ENCODE results near the gene MGAT5. TPM values are rescaled to one million over a fixed set of nuclear protein-coding genes. Genes with fewer than 3 reads are reported as not detected.
A peak's percentile ranks its signal among the peaks of the same experiment; 100 is the strongest.

The MGAT5 gene
- total and polyA plus RNA-seq, 4 experiments from 2014 or later: 4.4 to 81.3 (median 48.0) TPM

DNA sequence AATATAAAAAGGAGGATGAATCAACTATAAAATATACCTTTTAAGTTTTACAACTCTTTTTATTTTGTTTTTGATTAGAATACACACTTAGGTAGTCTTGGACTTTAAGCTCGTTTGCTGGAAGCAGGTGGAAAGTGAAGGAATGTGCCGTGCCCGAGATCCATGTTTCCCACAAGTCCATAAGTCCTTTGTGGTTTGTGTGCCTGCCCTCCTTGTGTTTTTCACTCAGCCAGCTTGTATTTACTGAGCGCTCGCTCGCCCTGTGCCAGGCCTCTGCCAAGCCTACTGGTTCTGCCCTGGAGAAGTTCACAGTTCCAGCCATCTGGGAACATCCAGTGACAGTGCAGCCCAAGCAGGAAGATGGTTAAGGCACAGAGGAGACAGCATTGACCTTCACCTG lies 142.6 kb downstream of the MGAT5 start:
- POLR2A ChIA-PET (ENCODE audit: partially characterized antibody): no interaction called here
- no peak for DNase-seq
- no peaks in the 10 kb centered on the region for H3K27me3 ChIP-seq (ENCODE audit: insufficient read depth, low read length)
- peaks cover 22 to 32% of the 10 kb centered on the region in 2 donors for H3K36me3 Mint-ChIP-seq
- H3K4me1 Mint-ChIP-seq: peaks cover 2 to 25% (median 16%) of the 10 kb centered on the region in 4 donors
- H3K27ac Mint-ChIP-seq: peak overlapping the region in 5 of 7 donors; percentile 49 to 74 (median 67)
- H3K9me3 Mint-ChIP-seq: peaks cover 0 to 4% (median 0%) of the 10 kb centered on the region in 8 donors
- H3K4me1 ChIP-seq (ENCODE audit: insufficient read depth, low read length): peaks cover 4% of the 10 kb centered on the region
- no peak overlapping the region for H3K4me3 ChIP-seq (ENCODE audit: low read length in 2 of 2)
- intact Hi-C loops (cut with micrococcal nuclease): no loop called here
- no peaks in the 10 kb centered on the region for H3K9me3 ChIP-seq (ENCODE audit: control insufficient read depth in 1 of 2, low read length in 2 of 2)
- no peaks in the 10 kb centered on the region for H3K27me3 Mint-ChIP-seq
- peaks cover 4% of the 10 kb centered on the region for H3K36me3 ChIP-seq (ENCODE audit: insufficient read depth, low read length)
- H3K4me3 Mint-ChIP-seq: no peak overlapping the region
- CTCF ChIA-PET (ENCODE audit: partially characterized antibody): interaction anchor here (1.2 kb wide), 1 partner anchor 15 kb away, joined by 3 read pairs; no protein-coding TSS in a partner anchor
- no peak overlapping the region for H3K27ac ChIP-seq (ENCODE audit: low read depth, low read length)

DNA sequence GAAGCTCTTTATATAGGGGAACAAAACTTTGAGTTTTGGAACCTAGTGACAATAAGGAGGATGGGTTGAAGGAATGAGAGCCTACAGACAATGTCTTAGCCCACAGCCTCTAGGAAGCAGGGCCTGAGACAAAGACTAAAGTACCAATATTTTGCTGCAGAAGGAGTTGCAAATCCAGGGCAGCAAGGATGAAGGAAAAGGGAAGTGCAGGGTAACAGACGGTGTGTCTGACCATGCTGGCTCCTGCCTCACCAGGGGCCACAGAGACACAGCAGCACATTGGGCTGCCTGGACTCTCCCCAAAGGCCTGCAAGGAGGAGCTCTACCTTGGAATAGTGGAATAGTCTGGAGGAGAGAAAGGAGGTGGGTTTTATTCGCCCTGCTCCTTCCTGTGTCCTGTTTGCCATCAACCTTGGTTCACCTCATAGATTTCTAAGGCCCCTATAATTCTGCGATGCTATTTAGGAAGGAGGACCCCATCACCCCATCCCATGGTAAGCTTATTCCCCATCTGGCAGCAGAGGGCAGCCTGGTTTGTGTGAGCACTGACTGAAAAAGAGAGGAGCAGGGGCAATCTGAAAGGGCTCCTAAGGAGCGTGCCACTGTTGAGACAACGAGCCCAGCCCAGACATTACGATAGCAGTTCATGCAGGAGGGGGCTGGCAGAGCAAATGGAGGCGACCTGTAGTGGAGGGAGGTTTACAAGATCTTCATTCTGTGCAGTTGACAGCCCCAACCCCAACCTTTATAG lies 143.4 kb downstream of the MGAT5 start:
- intact Hi-C loops (cut with micrococcal nuclease): no loop called here
- POLR2A ChIA-PET (ENCODE audit: partially characterized antibody): interaction anchor here (0.9 kb wide), 1 partner anchor 14 kb away, joined by 3 read pairs; no protein-coding TSS in a partner anchor

DNA sequence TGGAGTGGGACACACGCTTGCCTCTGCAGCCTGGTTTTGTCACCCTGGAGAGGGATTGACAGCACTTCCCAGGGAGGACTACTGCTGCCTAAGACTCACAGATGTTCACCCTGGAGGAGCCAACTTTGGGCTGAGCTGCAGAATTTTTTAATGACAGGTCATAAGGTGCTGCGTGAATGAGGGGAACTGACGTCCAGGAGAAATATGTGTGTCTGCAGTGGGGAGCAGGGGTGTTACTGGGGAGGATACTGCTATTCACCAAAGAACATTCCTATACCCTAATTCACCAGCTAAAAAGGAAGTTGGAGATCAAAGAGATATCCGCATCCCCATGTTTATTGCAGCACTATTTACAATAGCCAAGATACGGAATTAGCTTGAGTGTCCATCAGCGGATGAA lies 144.4 kb downstream of the MGAT5 start:
- H3K27ac ChIP-seq (ENCODE audit: low read depth, low read length): no peak overlapping the region
- peaks cover 0 to 14% (median 5%) of the 10 kb centered on the region in 4 donors for H3K4me1 Mint-ChIP-seq
- intact Hi-C loops (cut with micrococcal nuclease): no loop called here
- no peak overlapping the region for H3K4me3 ChIP-seq (ENCODE audit: low read length in 2 of 2)
- H3K9me3 ChIP-seq (ENCODE audit: control insufficient read depth in 1 of 2, low read length in 2 of 2): no peaks in the 10 kb centered on the region
- no peak overlapping the region for H3K4me3 Mint-ChIP-seq
- DNase-seq: no peak
- H3K36me3 ChIP-seq (ENCODE audit: insufficient read depth, low read length): peaks cover 11% of the 10 kb centered on the region
- H3K27ac Mint-ChIP-seq: peak overlapping the region in 2 of 7 donors; percentile 47 to 85
- H3K27me3 ChIP-seq (ENCODE audit: insufficient read depth, low read length): no peaks in the 10 kb centered on the region
- peaks cover 0 to 4% (median 0%) of the 10 kb centered on the region in 8 donors for H3K9me3 Mint-ChIP-seq
- peaks cover 29 to 32% of the 10 kb centered on the region in 2 donors for H3K36me3 Mint-ChIP-seq
- H3K27me3 Mint-ChIP-seq: no peaks in the 10 kb centered on the region
- H3K4me1 ChIP-seq (ENCODE audit: insufficient read depth, low read length): no peaks in the 10 kb centered on the region
- CTCF ChIA-PET (ENCODE audit: partially characterized antibody): interaction anchor here (1.4 to 1.6 kb wide), 2 partner anchors 14 to 280 kb away, joined by 7 to 8 read pairs; no protein-coding TSS in a partner anchor
- POLR2A ChIA-PET (ENCODE audit: partially characterized antibody): interaction anchor here (0.9 kb wide), 1 partner anchor 13 kb away, joined by 3 read pairs; no protein-coding TSS in a partner anchor

More for the DNA sequence above, 143.4 kb downstream of the MGAT5 start:
- Histone ChIP-seq H3K4me3 (ENCODE audit: low read length in 2 of 2) (no peak overlapping the region), H3K36me3 (ENCODE audit: insufficient read depth, low read length) (peaks cover 4% of the 10 kb centered on the region), H3K27ac (ENCODE audit: low read depth, low read length) (no peak overlapping the region), H3K9me3 (ENCODE audit: control insufficient read depth in 1 of 2, low read length in 2 of 2) (no peaks in the 10 kb centered on the region), H3K27me3 (ENCODE audit: insufficient read depth, low read length) (no peaks in the 10 kb centered on the region), H3K4me1 (ENCODE audit: insufficient read depth, low read length) (no peaks in the 10 kb centered on the region)
- Mint-ChIP-seq H3K9me3 (peaks cover 0 to 4% (median 0%) of the 10 kb centered on the region in 8 donors), H3K27ac (peak overlapping the region in 4 of 7 donors; percentile 5 to 73 (median 58)), H3K27me3 (no peaks in the 10 kb centered on the region), H3K4me3 (no peak overlapping the region), H3K4me1 (peaks cover 0 to 17% (median 8%) of the 10 kb centered on the region in 4 donors), H3K36me3 (peaks cover 20 to 30% of the 10 kb centered on the region in 2 donors)
- no peak for DNase-seq
- CTCF ChIA-PET (ENCODE audit: partially characterized antibody): interaction anchor here (1.2 kb wide), 1 partner anchor 14 kb away, joined by 3 read pairs; no protein-coding TSS in a partner anchor

DNA sequence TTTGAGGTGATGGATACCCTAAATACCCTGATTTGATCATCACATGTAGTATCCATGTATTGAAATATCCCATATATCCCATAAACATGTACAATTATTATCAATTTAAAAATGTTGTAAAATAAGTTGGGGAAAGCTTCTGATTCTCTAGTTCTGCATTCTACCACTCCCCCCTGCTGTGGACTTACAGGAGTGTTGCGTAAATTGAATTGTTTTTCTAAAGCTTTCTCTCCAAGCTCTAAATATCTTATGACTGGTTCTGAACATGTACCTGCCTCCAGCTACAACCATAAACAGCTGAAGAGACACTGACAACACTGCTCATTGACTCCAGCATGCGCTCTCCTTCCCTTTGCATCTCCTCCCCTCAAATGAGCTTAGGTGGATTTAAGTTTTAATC lies 145.2 kb downstream of the MGAT5 start:
- Histone ChIP-seq H3K27me3 (ENCODE audit: insufficient read depth, low read length) (no peaks in the 10 kb centered on the region), H3K27ac (ENCODE audit: low read depth, low read length) (no peak overlapping the region), H3K9me3 (ENCODE audit: control insufficient read depth in 1 of 2, low read length in 2 of 2) (no peaks in the 10 kb centered on the region), H3K36me3 (ENCODE audit: insufficient read depth, low read length) (peaks cover 8% of the 10 kb centered on the region), H3K4me1 (ENCODE audit: insufficient read depth, low read length) (no peaks in the 10 kb centered on the region), H3K4me3 (ENCODE audit: low read length in 2 of 2) (no peak overlapping the region)
- H3K9me3 Mint-ChIP-seq: peaks cover 0 to 4% (median 0%) of the 10 kb centered on the region in 8 donors
- H3K36me3 Mint-ChIP-seq: peaks cover 37% of the 10 kb centered on the region in 2 donors
- peaks cover 0 to 14% (median 6%) of the 10 kb centered on the region in 4 donors for H3K4me1 Mint-ChIP-seq
- ChIA-PET CTCF (ENCODE audit: partially characterized antibody) (interaction anchor here (1.1 to 1.6 kb wide), 3 partner anchors 13 to 281 kb away, joined by 4 to 8 read pairs (median 7); no protein-coding TSS in a partner anchor), POLR2A (ENCODE audit: partially characterized antibody) (no interaction called here)
- intact Hi-C loops (cut with micrococcal nuclease): no loop called here
- peak overlapping the region in 2 of 7 donors; percentile 2 to 62 for H3K27ac Mint-ChIP-seq
- no peak overlapping the region for H3K4me3 Mint-ChIP-seq
- DNase-seq: no peak
- no peaks in the 10 kb centered on the region for H3K27me3 Mint-ChIP-seq

DNA sequence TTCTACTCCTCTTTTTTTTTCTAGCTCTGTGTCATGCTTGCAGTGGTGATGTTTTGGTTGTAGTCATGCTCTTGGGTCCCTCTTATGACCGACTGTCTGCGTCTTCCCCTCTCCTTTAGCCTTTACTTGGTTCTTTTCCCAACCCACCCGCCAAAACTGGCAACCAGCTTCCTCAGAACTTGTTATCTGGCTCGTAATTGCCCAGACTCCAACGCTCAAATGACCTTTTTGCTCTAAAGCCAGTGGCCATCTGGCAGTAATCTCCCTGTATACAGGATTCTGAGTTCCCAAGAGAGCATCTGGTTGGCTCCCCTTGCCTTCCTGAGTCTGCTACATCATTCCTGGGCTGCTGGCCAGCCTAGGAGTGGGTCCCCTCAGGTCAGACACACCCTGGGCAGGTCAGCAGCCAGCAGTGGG lies 147.2 kb downstream of the MGAT5 start:
- H3K4me1 Mint-ChIP-seq: peaks cover 1 to 22% (median 12%) of the 10 kb centered on the region in 4 donors
- peaks cover 47 to 48% of the 10 kb centered on the region in 2 donors for H3K36me3 Mint-ChIP-seq
- no peak overlapping the region for H3K4me3 Mint-ChIP-seq
- Histone ChIP-seq H3K4me3 (ENCODE audit: low read length in 2 of 2) (no peak overlapping the region), H3K36me3 (ENCODE audit: insufficient read depth, low read length) (peaks cover 8% of the 10 kb centered on the region), H3K9me3 (ENCODE audit: control insufficient read depth in 1 of 2, low read length in 2 of 2) (no peaks in the 10 kb centered on the region), H3K27me3 (ENCODE audit: insufficient read depth, low read length) (no peaks in the 10 kb centered on the region), H3K27ac (ENCODE audit: low read depth, low read length) (no peak overlapping the region), H3K4me1 (ENCODE audit: insufficient read depth, low read length) (no peaks in the 10 kb centered on the region)
- CTCF ChIA-PET (ENCODE audit: partially characterized antibody): interaction anchor here (1.7 to 2.9 kb wide), 2 partner anchors 11 to 50 kb away, joined by 5 to 12 read pairs; no protein-coding TSS in a partner anchor
- no peaks in the 10 kb centered on the region for H3K27me3 Mint-ChIP-seq
- intact Hi-C loops (cut with micrococcal nuclease): no loop called here
- peaks cover 0 to 4% (median 0%) of the 10 kb centered on the region in 8 donors for H3K9me3 Mint-ChIP-seq
- POLR2A ChIA-PET (ENCODE audit: partially characterized antibody): no interaction called here
- H3K27ac Mint-ChIP-seq: peak overlapping the region; percentile 13 to 85 (median 53)
- DNase-seq: no peak

DNA sequence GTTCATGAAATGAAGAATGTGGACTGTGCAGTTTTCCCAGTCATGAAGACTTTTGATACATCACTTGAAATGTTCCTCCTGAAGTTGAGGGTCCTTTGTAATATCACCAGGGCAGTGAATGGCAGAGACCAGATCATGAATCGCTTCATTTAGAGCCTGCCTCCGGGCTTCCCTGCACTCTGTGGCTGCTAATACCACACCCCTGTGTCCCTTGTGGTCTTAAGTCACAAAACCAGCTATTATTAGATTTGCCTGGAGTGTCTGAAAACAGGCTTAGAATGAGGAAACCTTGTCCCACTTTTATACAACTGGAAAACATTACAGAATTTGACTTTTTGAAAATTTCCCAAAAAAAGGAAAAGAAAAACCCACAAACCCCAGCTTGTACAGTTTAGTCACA lies 147.9 kb downstream of the MGAT5 start:
- no peak overlapping the region for H3K4me3 Mint-ChIP-seq
- intact Hi-C loops (cut with micrococcal nuclease): no loop called here
- H3K27me3 ChIP-seq (ENCODE audit: insufficient read depth, low read length): no peaks in the 10 kb centered on the region
- H3K27ac ChIP-seq (ENCODE audit: low read depth, low read length): no peak overlapping the region
- peaks cover 8% of the 10 kb centered on the region for H3K36me3 ChIP-seq (ENCODE audit: insufficient read depth, low read length)
- H3K4me3 ChIP-seq (ENCODE audit: low read length in 2 of 2): no peak overlapping the region
- no peaks in the 10 kb centered on the region for H3K9me3 ChIP-seq (ENCODE audit: control insufficient read depth in 1 of 2, low read length in 2 of 2)
- DNase-seq: no peak
- peaks cover 0 to 2% (median 0%) of the 10 kb centered on the region in 8 donors for H3K9me3 Mint-ChIP-seq
- H3K36me3 Mint-ChIP-seq: peaks cover 47 to 49% of the 10 kb centered on the region in 2 donors
- peak overlapping the region in 2 of 7 donors; percentile 53 to 54 for H3K27ac Mint-ChIP-seq
- ChIA-PET CTCF (ENCODE audit: partially characterized antibody) (interaction anchor here (1.7 to 2.9 kb wide), 2 partner anchors 10 to 50 kb away, joined by 5 to 12 read pairs; no protein-coding TSS in a partner anchor), POLR2A (ENCODE audit: partially characterized antibody) (no interaction called here)
- no peaks in the 10 kb centered on the region for H3K27me3 Mint-ChIP-seq
- peaks cover 1 to 29% (median 13%) of the 10 kb centered on the region in 4 donors for H3K4me1 Mint-ChIP-seq
- no peaks in the 10 kb centered on the region for H3K4me1 ChIP-seq (ENCODE audit: insufficient read depth, low read length)

DNA sequence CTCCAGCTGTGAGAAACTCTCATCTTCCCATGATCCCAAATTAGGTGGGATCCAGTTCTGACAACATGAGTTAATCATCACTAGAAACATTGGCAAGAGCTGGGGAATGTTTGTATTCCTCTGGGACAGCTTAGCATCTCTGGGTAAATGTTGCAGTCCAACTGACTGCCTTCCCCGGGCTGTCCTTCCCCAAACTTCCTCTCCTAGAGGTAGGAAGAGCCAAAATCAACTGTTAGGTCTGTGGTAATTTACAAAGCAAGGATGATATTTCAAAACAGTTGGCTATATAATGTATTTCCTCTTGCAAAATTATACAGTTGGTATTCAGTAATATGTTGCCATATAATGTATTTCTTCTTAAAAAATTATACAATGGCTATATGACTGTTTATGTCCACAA lies 148.5 kb downstream of the MGAT5 start:
- no peak for DNase-seq
- intact Hi-C loops (cut with micrococcal nuclease): no loop called here
- CTCF ChIA-PET (ENCODE audit: partially characterized antibody): interaction anchor here (1.7 to 2.9 kb wide), 2 partner anchors 10 to 49 kb away, joined by 5 to 12 read pairs; no protein-coding TSS in a partner anchor
- H3K9me3 ChIP-seq (ENCODE audit: control insufficient read depth in 1 of 2, low read length in 2 of 2): no peaks in the 10 kb centered on the region
- no peak overlapping the region for H3K4me3 ChIP-seq (ENCODE audit: low read length in 2 of 2)
- POLR2A ChIA-PET (ENCODE audit: partially characterized antibody): no interaction called here
- H3K27ac ChIP-seq (ENCODE audit: low read depth, low read length): no peak overlapping the region
- Mint-ChIP-seq H3K4me1 (peaks cover 7 to 35% (median 19%) of the 10 kb centered on the region in 4 donors), H3K27ac (peak overlapping the region in 5 of 7 donors; percentile 32 to 68 (median 67)), H3K27me3 (no peaks in the 10 kb centered on the region), H3K9me3 (peaks cover 0 to 1% (median 0%) of the 10 kb centered on the region in 8 donors), H3K4me3 (no peak overlapping the region), H3K36me3 (peaks cover 43 to 49% of the 10 kb centered on the region in 2 donors)
- peaks cover 10% of the 10 kb centered on the region for H3K36me3 ChIP-seq (ENCODE audit: insufficient read depth, low read length)
- no peaks in the 10 kb centered on the region for H3K27me3 ChIP-seq (ENCODE audit: insufficient read depth, low read length)
- H3K4me1 ChIP-seq (ENCODE audit: insufficient read depth, low read length): peaks cover 1% of the 10 kb centered on the region
